ENCODE measurements around the gene PLA2G2D. TPM values are rescaled to one million over a fixed set of nuclear protein-coding genes. Genes with fewer than 3 reads are reported as not detected.
"Not testable (repeated sequence)": the region's sequence is repeated elsewhere in the genome, so short reads cannot be mapped to it uniquely, and the experiment has no call there.

Gene PLA2G2D
- total RNA-seq, 1 donor from 2014 or later, result not detected

DNA sequence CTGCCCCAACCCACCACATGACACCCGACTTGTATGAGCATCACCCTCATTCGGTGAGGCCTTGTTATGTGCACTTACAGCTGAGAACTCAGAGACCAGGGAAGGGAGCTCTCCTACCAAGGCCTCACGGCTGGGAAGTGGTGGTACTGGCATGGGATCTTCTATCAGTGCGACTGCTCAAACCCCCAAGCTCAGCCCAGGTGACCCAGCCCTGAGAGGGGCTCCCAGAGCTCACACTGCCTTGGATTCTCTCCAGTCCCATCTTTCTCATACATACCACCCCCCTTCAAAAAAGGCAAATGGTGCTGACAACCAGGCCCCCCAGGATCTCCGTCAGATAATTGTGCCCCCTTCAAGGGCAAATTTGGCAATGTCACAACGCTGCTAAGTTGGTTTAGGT is 19.0 kb upstream of the PLA2G2D start:
- peaks cover 17% of the 10 kb centered on the region for H3K27me3 Mint-ChIP-seq
- H3K9me3 Mint-ChIP-seq (ENCODE audit: low read depth), result peaks cover 4% of the 10 kb centered on the region
- peaks cover 6% of the 10 kb centered on the region for H3K4me1 Mint-ChIP-seq (ENCODE audit: low read depth)
- no peaks in the 10 kb centered on the region for H3K36me3 Mint-ChIP-seq (ENCODE audit: insufficient read depth)
- TF ChIP-seq, protein P1, sequence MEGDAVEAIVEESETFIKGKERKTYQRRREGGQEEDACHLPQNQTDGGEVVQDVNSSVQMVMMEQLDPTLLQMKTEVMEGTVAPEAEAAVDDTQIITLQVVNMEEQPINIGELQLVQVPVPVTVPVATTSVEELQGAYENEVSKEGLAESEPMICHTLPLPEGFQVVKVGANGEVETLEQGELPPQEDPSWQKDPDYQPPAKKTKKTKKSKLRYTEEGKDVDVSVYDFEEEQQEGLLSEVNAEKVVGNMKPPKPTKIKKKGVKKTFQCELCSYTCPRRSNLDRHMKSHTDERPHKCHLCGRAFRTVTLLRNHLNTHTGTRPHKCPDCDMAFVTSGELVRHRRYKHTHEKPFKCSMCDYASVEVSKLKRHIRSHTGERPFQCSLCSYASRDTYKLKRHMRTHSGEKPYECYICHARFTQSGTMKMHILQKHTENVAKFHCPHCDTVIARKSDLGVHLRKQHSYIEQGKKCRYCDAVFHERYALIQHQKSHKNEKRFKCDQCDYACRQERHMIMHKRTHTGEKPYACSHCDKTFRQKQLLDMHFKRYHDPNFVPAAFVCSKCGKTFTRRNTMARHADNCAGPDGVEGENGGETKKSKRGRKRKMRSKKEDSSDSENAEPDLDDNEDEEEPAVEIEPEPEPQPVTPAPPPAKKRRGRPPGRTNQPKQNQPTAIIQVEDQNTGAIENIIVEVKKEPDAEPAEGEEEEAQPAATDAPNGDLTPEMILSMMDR (IDR thresholded peaks at IDR 0.05; ENCODE audit: unreplicated experiment), result no peak
- no peak overlapping the region for H3K27ac Mint-ChIP-seq
- DNase-seq (ENCODE audit: low spot score, unreplicated experiment), result no peak
- no peak overlapping the region for H3K4me3 Mint-ChIP-seq (ENCODE audit: low read depth)

DNA sequence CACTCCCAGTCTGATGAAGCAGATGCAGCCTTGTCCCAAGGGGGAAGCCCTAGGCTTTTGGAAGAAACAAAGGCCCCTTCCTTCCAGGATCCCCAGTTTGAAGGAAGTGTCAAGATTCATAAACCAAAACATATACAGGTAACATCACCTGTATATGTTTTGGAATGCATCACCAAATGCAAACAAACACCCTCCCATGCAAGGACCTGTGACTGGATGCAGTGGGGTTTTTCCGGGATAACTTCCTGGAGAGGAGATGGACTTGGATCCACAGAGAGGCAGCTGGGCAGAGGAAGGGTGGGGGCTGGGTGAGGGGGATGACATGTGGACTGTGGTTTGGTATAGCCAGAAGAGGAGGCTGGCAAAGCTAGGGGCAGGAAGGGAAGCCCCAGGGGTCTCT is 18.3 kb upstream of the PLA2G2D start:
- Mint-ChIP-seq H3K9me3 (ENCODE audit: low read depth) (peaks cover 4% of the 10 kb centered on the region), H3K4me1 (ENCODE audit: low read depth) (peaks cover 6% of the 10 kb centered on the region), H3K36me3 (ENCODE audit: insufficient read depth) (no peaks in the 10 kb centered on the region), H3K27me3 (peaks cover 16% of the 10 kb centered on the region), H3K4me3 (ENCODE audit: low read depth) (no peak overlapping the region), H3K27ac (no peak overlapping the region)
- no peak for DNase-seq (ENCODE audit: low spot score, unreplicated experiment)
- TF ChIP-seq, protein P1 (IDR thresholded peaks at IDR 0.05; ENCODE audit: unreplicated experiment), result no peak

DNA sequence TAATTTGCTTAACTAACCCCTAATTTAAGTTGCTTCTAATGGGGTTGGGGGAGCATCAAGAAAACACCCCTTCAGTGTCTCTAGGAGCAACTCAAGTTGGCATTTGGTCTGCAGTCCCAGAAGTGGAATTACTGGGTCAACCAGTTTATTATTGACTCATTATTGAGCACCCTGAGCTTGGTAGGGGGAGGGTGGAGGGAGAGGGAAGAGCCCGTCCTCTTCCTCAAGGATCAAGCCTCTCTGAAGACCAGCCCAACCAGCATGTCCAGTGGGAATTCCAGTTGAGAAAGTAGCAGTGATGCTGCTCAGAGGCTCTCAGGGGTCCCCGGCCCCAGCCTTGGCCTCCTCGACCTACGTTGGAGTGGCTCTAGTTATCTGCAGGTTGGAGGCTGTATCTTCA is 17.7 kb upstream of the PLA2G2D start:
- peaks cover 6% of the 10 kb centered on the region for H3K9me3 Mint-ChIP-seq (ENCODE audit: low read depth)
- H3K4me3 Mint-ChIP-seq (ENCODE audit: low read depth), result no peak overlapping the region
- DNase-seq (ENCODE audit: low spot score, unreplicated experiment), result no peak
- TF ChIP-seq, protein P1 (IDR thresholded peaks at IDR 0.05; ENCODE audit: unreplicated experiment), result no peak
- no peaks in the 10 kb centered on the region for H3K36me3 Mint-ChIP-seq (ENCODE audit: insufficient read depth)
- H3K27ac Mint-ChIP-seq, result no peak overlapping the region
- H3K27me3 Mint-ChIP-seq, result peaks cover 13% of the 10 kb centered on the region
- H3K4me1 Mint-ChIP-seq (ENCODE audit: low read depth), result peaks cover 6% of the 10 kb centered on the region

DNA sequence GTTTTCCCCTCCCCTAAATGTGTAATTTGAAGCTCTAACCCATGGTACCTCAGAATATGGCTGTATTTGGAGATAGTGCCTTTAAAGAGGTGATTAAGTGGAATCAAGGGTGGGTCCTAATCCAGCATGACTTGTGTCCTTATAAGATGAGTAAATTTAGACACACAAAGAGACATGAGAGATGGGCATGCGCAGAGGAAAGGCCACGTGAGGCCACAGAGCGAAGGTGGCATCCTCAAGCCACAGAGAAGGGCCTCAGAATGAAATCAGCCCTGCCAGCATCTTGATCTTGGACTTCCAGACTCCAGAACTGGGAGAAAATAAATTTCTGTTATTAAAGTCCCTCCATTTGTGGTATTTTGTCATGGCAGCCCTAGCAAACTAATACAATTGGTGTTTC is 16.9 kb upstream of the PLA2G2D start:
- no peak overlapping the region for H3K27ac Mint-ChIP-seq
- H3K36me3 Mint-ChIP-seq (ENCODE audit: insufficient read depth), result no peaks in the 10 kb centered on the region
- DNase-seq (ENCODE audit: low spot score, unreplicated experiment), result no peak
- TF ChIP-seq, protein P1 (IDR thresholded peaks at IDR 0.05; ENCODE audit: unreplicated experiment), result no peak
- H3K4me3 Mint-ChIP-seq (ENCODE audit: low read depth), result no peak overlapping the region
- peaks cover 7% of the 10 kb centered on the region for H3K9me3 Mint-ChIP-seq (ENCODE audit: low read depth)
- H3K4me1 Mint-ChIP-seq (ENCODE audit: low read depth), result peaks cover 6% of the 10 kb centered on the region
- H3K27me3 Mint-ChIP-seq, result peaks cover 17% of the 10 kb centered on the region

DNA sequence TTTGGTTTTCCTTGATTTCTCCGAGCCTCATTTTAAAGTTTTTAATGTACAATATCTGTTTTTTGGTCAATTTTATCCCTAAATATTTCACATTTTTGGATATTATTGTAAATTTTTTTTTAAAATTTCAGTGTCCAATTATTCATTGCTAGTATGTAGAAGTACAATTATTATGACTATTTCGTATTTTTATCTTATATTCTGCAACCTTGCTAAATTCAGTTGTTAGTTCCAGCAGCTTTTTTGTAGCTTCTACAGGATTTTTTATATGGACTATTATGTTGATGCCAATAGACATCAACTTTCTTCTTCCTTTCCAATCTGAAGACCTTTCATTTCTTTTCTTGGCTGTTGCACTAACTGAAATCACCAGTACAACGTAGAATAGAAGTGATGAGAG is 15.7 kb upstream of the PLA2G2D start:
- TF ChIP-seq, protein P1 (IDR thresholded peaks at IDR 0.05; ENCODE audit: unreplicated experiment), result no peak
- H3K4me3 Mint-ChIP-seq (ENCODE audit: low read depth), result no peak overlapping the region
- peaks cover 9% of the 10 kb centered on the region for H3K9me3 Mint-ChIP-seq (ENCODE audit: low read depth)
- no peak overlapping the region for H3K27ac Mint-ChIP-seq
- no peaks in the 10 kb centered on the region for H3K36me3 Mint-ChIP-seq (ENCODE audit: insufficient read depth)
- peaks cover 10% of the 10 kb centered on the region for H3K27me3 Mint-ChIP-seq
- no peak for DNase-seq (ENCODE audit: low spot score, unreplicated experiment)
- H3K4me1 Mint-ChIP-seq (ENCODE audit: low read depth), result peaks cover 6% of the 10 kb centered on the region

DNA sequence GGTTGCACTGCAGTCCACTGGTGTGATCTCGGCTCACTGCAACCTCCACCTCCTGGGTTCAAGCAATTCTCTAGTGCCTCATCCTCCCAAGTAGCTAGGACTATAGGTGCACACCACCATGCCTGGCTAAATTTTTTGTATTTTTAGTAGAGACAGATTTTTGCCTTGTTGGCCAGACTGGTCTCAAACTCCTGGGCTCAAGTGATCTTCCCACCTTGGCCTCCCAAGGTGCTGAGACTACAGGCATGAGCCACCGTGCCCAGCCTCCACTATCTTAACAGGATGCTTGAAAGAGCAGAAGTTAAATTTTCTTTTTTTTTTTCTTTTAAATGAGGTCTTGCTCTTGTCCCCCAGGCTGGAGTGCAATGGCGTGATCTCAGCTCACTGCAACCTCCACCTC is 11.2 kb upstream of the PLA2G2D start:
- H3K9me3 Mint-ChIP-seq (ENCODE audit: low read depth); DNase-seq (ENCODE audit: low spot score, unreplicated experiment); H3K36me3 Mint-ChIP-seq (ENCODE audit: insufficient read depth); H3K27ac Mint-ChIP-seq; H3K4me3 Mint-ChIP-seq (ENCODE audit: low read depth); H3K27me3 Mint-ChIP-seq; H3K4me1 Mint-ChIP-seq (ENCODE audit: low read depth): not testable (repeated sequence)

Data from progenitor cell of endocrine pancreas (in vitro differentiated cells).